Left ventricle myocardium inferior (tissue), 1 donor: Measurements from ENCODE around the gene ELP4. TPM values are rescaled to one million over a fixed set of nuclear protein-coding genes. Genes with fewer than 3 reads are reported as not detected.

ENCODE experiments used
- DNase-seq: peaks from one replicate; pipeline ENCODE4 v3.0.0-alpha.2; 2020
- H3K27ac ChIP-seq: fragments of 200-600 bp; replicated peaks from 2 replicates; pipeline ENCODE4 v1.8.0; 2021
- H3K27me3 ChIP-seq: fragments of 200-600 bp; 2 replicates; pipeline ENCODE4 v1.8.0; 2021; ENCODE audit warnings: low read depth
- H3K36me3 ChIP-seq: fragments of 200-600 bp; 2 replicates; pipeline ENCODE4 v1.8.0; 2021
- H3K4me1 ChIP-seq: fragments of 200-600 bp; 2 replicates; pipeline ENCODE4 v1.8.0; 2021
- H3K4me3 ChIP-seq: fragments of 200-600 bp; 2 replicates; pipeline ENCODE4 v1.8.0; 2021; ENCODE audit warnings: mild to moderate bottlenecking, moderate library complexity
- H3K9me3 ChIP-seq: fragments of 200-600 bp; replicated peaks from 2 replicates; pipeline ENCODE4 v1.8.0; 2021
- CTCF ChIP-seq: fragments of 200-600 bp; IDR thresholded peaks from 2 replicates; pipeline ENCODE4 v1.8.0; 2021; ENCODE audit warnings: antibody characterized with exemption, mild to moderate bottlenecking, borderline replicate concordance
- intact Hi-C: fragments of 100-400 bp; cut with micrococcal nuclease; formaldehyde crosslinking; loops from one replicate; pipeline ENCODE4 v1.11.0; 2022
- total RNA-seq: library from RNA; stranded (reverse); fragmentation: NEBNext Ultra II Directional; extraction: Animal tissue kit (Norgen Biotek cat#: 25700); gene quantifications from one replicate; pipeline ENCODE4 v1.2.1, GENCODE V29; 2021
- donor health status: DM: no; HTN: yes; CAD: no; lungs with severe emphysema.

ELP4 gene
- total RNA-seq, 1 donor from 2014 or later, result 13.6 TPM

GRCh38 chr11:31821235-31821764 lies 311.7 kb downstream of the ELP4 start:
- Histone ChIP-seq H3K27ac (no peak overlapping the region), H3K4me3 (no peak overlapping the region), H3K27me3 (peaks cover 100% of the 10 kb centered on the region), H3K9me3 (no peaks in the 10 kb centered on the region), H3K36me3 (no peaks in the 10 kb centered on the region), H3K4me1 (peaks cover 43% of the 10 kb centered on the region)
- intact Hi-C loops, result no loop called here
- DNase-seq, result no peak
- TF ChIP-seq CTCF, result no peak

GRCh38 chr11:31821766-31822165 lies 312.2 kb downstream of the ELP4 start:
- H3K27me3 ChIP-seq, result peaks cover 100% of the 10 kb centered on the region
- no peak overlapping the region for H3K4me3 ChIP-seq

GRCh38 chr11:31822175-31822926 lies 312.8 kb downstream of the ELP4 start:
- DNase-seq, result no peak
- Histone ChIP-seq H3K9me3 (no peaks in the 10 kb centered on the region), H3K4me3 (no peak overlapping the region), H3K36me3 (no peaks in the 10 kb centered on the region), H3K4me1 (peaks cover 42% of the 10 kb centered on the region), H3K27ac (no peak overlapping the region), H3K27me3 (peaks cover 100% of the 10 kb centered on the region)
- intact Hi-C loops, result no loop called here
- TF ChIP-seq CTCF, result no peak

More at GRCh38 chr11:31821766-31822165, 312.2 kb downstream of the ELP4 start:
- peaks cover 43% of the 10 kb centered on the region for H3K4me1 ChIP-seq
- no peaks in the 10 kb centered on the region for H3K36me3 ChIP-seq
- H3K27ac ChIP-seq, result no peak overlapping the region
- no peak for TF ChIP-seq CTCF
- no peak for DNase-seq
- intact Hi-C loops, result no loop called here
- H3K9me3 ChIP-seq, result no peaks in the 10 kb centered on the region

GRCh38 chr11:31822927-31823643 lies 313.5 kb downstream of the ELP4 start:
- Histone ChIP-seq H3K9me3 (no peaks in the 10 kb centered on the region), H3K4me3 (no peak overlapping the region), H3K27ac (no peak overlapping the region), H3K27me3 (peaks cover 100% of the 10 kb centered on the region), H3K36me3 (no peaks in the 10 kb centered on the region), H3K4me1 (peaks cover 35% of the 10 kb centered on the region)
- intact Hi-C loops, result no loop called here
- DNase-seq, result no peak
- TF ChIP-seq CTCF, result no peak

- intact Hi-C loops, result no loop called here
- no peaks in the 10 kb centered on the region for H3K36me3 ChIP-seq
- H3K4me1 ChIP-seq, result peaks cover 32% of the 10 kb centered on the region
- no peak overlapping the region for H3K4me3 ChIP-seq
- no peak for DNase-seq
- peaks cover 100% of the 10 kb centered on the region for H3K27me3 ChIP-seq
- H3K27ac ChIP-seq, result no peak overlapping the region
- H3K9me3 ChIP-seq, result no peaks in the 10 kb centered on the region
- TF ChIP-seq CTCF, result no peak
Observed at GRCh38 chr11:31823644-31824331, 314.2 kb downstream of the ELP4 start.
